ENCODE data around the gene TRIM17. TPM values are rescaled to one million over a fixed set of nuclear protein-coding genes. Genes with fewer than 3 reads are reported as not detected.

The TRIM17 gene
- polyA plus RNA-seq, 1 of the 3 experiments (the other 2 are of a cell fraction): 1.6 TPM

GRCh38 chr1:228417061-228417460 lies 400 bp upstream of the TRIM17 start (continued):
- TF ChIP-seq RFX5 (IDR thresholded peaks at IDR 0.05; ENCODE audit: low read length): no peak
- TF ChIP-seq, protein P1, sequence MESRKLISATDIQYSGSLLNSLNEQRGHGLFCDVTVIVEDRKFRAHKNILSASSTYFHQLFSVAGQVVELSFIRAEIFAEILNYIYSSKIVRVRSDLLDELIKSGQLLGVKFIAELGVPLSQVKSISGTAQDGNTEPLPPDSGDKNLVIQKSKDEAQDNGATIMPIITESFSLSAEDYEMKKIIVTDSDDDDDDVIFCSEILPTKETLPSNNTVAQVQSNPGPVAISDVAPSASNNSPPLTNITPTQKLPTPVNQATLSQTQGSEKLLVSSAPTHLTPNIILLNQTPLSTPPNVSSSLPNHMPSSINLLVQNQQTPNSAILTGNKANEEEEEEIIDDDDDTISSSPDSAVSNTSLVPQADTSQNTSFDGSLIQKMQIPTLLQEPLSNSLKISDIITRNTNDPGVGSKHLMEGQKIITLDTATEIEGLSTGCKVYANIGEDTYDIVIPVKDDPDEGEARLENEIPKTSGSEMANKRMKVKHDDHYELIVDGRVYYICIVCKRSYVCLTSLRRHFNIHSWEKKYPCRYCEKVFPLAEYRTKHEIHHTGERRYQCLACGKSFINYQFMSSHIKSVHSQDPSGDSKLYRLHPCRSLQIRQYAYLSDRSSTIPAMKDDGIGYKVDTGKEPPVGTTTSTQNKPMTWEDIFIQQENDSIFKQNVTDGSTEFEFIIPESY (IDR thresholded peaks at IDR 0.05; ENCODE audit: borderline replicate concordance, low read depth): no peak
- no peak for TF ChIP-seq GABPA (IDR thresholded peaks at IDR 0.05; ENCODE audit: low read depth)
- no peak for TF ChIP-seq RXRA (IDR thresholded peaks at IDR 0.05; ENCODE audit: borderline replicate concordance, low read depth)
- no peak for TF ChIP-seq JUND (IDR thresholded peaks at IDR 0.05)
- no peak for TF ChIP-seq MAX (IDR thresholded peaks at IDR 0.05; ENCODE audit: low read depth)
- no peak for TF ChIP-seq MXI1 (IDR thresholded peaks at IDR 0.05; ENCODE audit: low read depth, low read length)

GRCh38 chr1:228415853-228416216 lies 826 bp downstream of the TRIM17 start:
- DNase-seq: no peak
- H3K4me2 ChIP-seq: peak overlapping the region; percentile 87
- CTCF ChIA-PET: interaction anchor here (1.2 kb wide), 1 partner anchor 285 kb away, joined by 3 read pairs; no protein-coding TSS in a partner anchor

More at GRCh38 chr1:228415853-228416216, 826 bp downstream of the TRIM17 start:
- Histone ChIP-seq H3K4me1 (ENCODE audit: control insufficient read depth in 1 of 2, insufficient read depth in 2 of 2, low read depth in 1 of 2, low read length in 1 of 2) (peaks cover 0 to 11% of the 10 kb centered on the region in 2 experiments; a peak in 2 of 4 replicates), H3K27ac (ENCODE audit: low read depth in 2 of 2, low read length in 1 of 2) (no peak overlapping the region), H3K9me2 (no peaks in the 10 kb centered on the region), H3K9ac (peak overlapping the region; percentile 39; the same call in 1 of the 2 replicates), H2AFZ (ENCODE audit: low read depth) (0 out of 2 replicates have a peak overlapping the region, but pooled peaks have one; percentile 41), H3K79me2 (ENCODE audit: insufficient read depth) (no peaks in the 10 kb centered on the region), H3K9me3 (no peaks in the 10 kb centered on the region), H3F3A (replicated peaks; ENCODE audit: insufficient read depth) (no peaks in the 10 kb centered on the region), H3K27me3 (ENCODE audit: insufficient read depth) (no peaks in the 10 kb centered on the region), H3K36me3 (replicated peaks in 1 of 2; ENCODE audit: control insufficient read depth in 1 of 2, insufficient read depth in 2 of 2, low read length in 1 of 2) (peaks cover 0 to 1% of the 10 kb centered on the region in 2 experiments), H3K4me3 (ENCODE audit: low read depth in 2 of 2, low read length in 1 of 2) (peak overlapping the region; percentile 49 to 63), H4K20me1 (ENCODE audit: insufficient read depth) (no peaks in the 10 kb centered on the region)
- WGBS (ENCODE audit: low lambda C conversion rate): 55% methylated on average over 19 of the region's 23 CpGs
- TF ChIP-seq FOXM1 (IDR thresholded peaks at IDR 0.05; ENCODE audit: low read depth) (no peak), EP300 (IDR thresholded peaks at IDR 0.05; ENCODE audit: borderline replicate concordance in 1 of 2, low read depth in 1 of 2, low read length in 1 of 2) (no peak), YY1 (IDR thresholded peaks at IDR 0.05; ENCODE audit: low read depth) (no peak), GATA2 (CRISPR knock-in tag; IDR thresholded peaks at IDR 0.05) (no peak), RCOR1 (IDR thresholded peaks at IDR 0.05; ENCODE audit: low read length) (no peak), EZH2phosphoT487 (IDR thresholded peaks at IDR 0.05; ENCODE audit: borderline replicate concordance, low read depth) (no peak), FOXJ3 (CRISPR knock-in tag; IDR thresholded peaks at IDR 0.05) (no peak), IRF3 (IDR thresholded peaks at IDR 0.05; ENCODE audit: low read depth, low read length) (no peak), NRF1 (IDR thresholded peaks at IDR 0.05; ENCODE audit: low read depth, low read length) (no peak), POLR2AphosphoS5 (IDR thresholded peaks at IDR 0.05; ENCODE audit: low read depth, low read length) (no peak)
- TF ChIP-seq, protein P2, sequence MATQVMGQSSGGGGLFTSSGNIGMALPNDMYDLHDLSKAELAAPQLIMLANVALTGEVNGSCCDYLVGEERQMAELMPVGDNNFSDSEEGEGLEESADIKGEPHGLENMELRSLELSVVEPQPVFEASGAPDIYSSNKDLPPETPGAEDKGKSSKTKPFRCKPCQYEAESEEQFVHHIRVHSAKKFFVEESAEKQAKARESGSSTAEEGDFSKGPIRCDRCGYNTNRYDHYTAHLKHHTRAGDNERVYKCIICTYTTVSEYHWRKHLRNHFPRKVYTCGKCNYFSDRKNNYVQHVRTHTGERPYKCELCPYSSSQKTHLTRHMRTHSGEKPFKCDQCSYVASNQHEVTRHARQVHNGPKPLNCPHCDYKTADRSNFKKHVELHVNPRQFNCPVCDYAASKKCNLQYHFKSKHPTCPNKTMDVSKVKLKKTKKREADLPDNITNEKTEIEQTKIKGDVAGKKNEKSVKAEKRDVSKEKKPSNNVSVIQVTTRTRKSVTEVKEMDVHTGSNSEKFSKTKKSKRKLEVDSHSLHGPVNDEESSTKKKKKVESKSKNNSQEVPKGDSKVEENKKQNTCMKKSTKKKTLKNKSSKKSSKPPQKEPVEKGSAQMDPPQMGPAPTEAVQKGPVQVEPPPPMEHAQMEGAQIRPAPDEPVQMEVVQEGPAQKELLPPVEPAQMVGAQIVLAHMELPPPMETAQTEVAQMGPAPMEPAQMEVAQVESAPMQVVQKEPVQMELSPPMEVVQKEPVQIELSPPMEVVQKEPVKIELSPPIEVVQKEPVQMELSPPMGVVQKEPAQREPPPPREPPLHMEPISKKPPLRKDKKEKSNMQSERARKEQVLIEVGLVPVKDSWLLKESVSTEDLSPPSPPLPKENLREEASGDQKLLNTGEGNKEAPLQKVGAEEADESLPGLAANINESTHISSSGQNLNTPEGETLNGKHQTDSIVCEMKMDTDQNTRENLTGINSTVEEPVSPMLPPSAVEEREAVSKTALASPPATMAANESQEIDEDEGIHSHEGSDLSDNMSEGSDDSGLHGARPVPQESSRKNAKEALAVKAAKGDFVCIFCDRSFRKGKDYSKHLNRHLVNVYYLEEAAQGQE (IDR thresholded peaks at IDR 0.05; ENCODE audit: low read depth, low read length): no peak
- TF ChIP-seq, protein P1 (IDR thresholded peaks at IDR 0.05; ENCODE audit: borderline replicate concordance, low read depth): no peak
- POLR2A ChIA-PET: no interaction called here
